Neural cell (in vitro differentiated cells): ENCODE results near the gene STMN3. TPM values are rescaled to one million over a fixed set of nuclear protein-coding genes. Genes with fewer than 3 reads are reported as not detected.

Experiments used
- H2AFZ ChIP-seq: fragments of 200-600, 300-800 bp; sonication (generic), shearing (Covaris generic); 2 replicates; pipeline ENCODE4 v1.6.0; 2014; ENCODE audit warnings: low read depth, mild to moderate bottlenecking, antibody characterized with exemption, low read length, moderate library complexity
- H3F3A ChIP-seq: fragments of 200-600 bp; shearing (Covaris generic); 2 replicates; pipeline ENCODE4 v1.6.1; 2016; ENCODE audit warnings: mild to moderate bottlenecking, moderate library complexity, mixed read lengths, antibody characterized with exemption, low read length; ENCODE audit not compliant: insufficient read depth, poor library complexity, severe bottlenecking
- H3K27ac ChIP-seq: fragments of 200-600, 300-800 bp; sonication (generic), shearing (Covaris generic); 2 replicates; pipeline ENCODE4 v1.5.1; 2014; ENCODE audit warnings: mild to moderate bottlenecking, low read length, moderate library complexity
- H3K27me3 ChIP-seq: fragments of 300-800, 200-600 bp; sonication (generic), shearing (Covaris generic); 2 replicates; pipeline ENCODE4 v1.6.0; 2014; ENCODE audit warnings: mild to moderate bottlenecking, low read depth, low read length, moderate library complexity; ENCODE audit not compliant: insufficient read depth
- H3K36me3 ChIP-seq: fragments of 300-800, 200-600 bp; sonication (generic), shearing (Covaris generic); 2 replicates; pipeline ENCODE4 v1.5.1; 2014; ENCODE audit warnings: mild to moderate bottlenecking, antibody characterized with exemption, low read length, moderate library complexity; ENCODE audit not compliant: insufficient read depth
- H3K4me2 ChIP-seq: fragments of 300-800, 200-600 bp; sonication (generic), shearing (Covaris generic); 2 replicates; pipeline ENCODE4 v1.6.0; 2014; ENCODE audit warnings: mild to moderate bottlenecking, low read length
- H3K4me3 ChIP-seq: fragments of 300-800, 200-600 bp; sonication (generic), shearing (Covaris generic); 2 replicates; pipeline ENCODE4 v1.5.1; 2014; ENCODE audit warnings: mild to moderate bottlenecking, low read length, moderate library complexity
- H3K79me2 ChIP-seq: fragments of 200-600 bp; shearing (Covaris generic); replicated peaks from 2 replicates; pipeline ENCODE4 v1.6.0; 2014; ENCODE audit warnings: mild to moderate bottlenecking, low read length, moderate library complexity; ENCODE audit not compliant: insufficient read depth
- H3K9ac ChIP-seq: fragments of 300-800, 200-600 bp; sonication (generic), shearing (Covaris generic); 2 replicates; pipeline ENCODE4 v1.6.1; 2016; ENCODE audit warnings: mild to moderate bottlenecking, low read length, mixed read lengths
- H3K9me2 ChIP-seq: fragments of 200-600 bp; shearing (Covaris generic); 2 replicates; pipeline ENCODE4 v1.6.1; 2016; ENCODE audit warnings: mild to moderate bottlenecking, low read length, mixed read lengths; ENCODE audit not compliant: insufficient read depth
- H3K9me3 ChIP-seq: fragments of 200-600, 300-800 bp; sonication (generic), shearing (Covaris generic); 2 replicates; pipeline ENCODE4 v1.6.1; 2016; ENCODE audit warnings: mild to moderate bottlenecking, mixed run types, low read length, moderate library complexity, mixed read lengths
- H4K20me1 ChIP-seq: fragments of 200-600 bp; shearing (Covaris generic); 2 replicates; pipeline ENCODE4 v1.6.1; 2016; ENCODE audit warnings: mild to moderate bottlenecking, mixed run types; ENCODE audit not compliant: insufficient read depth
- EP300 ChIP-seq: fragments of 450-650 bp; conservative IDR thresholded peaks from 2 replicates; pipeline ENCODE4 v1.6.1; 2014; ENCODE audit warnings: antibody characterized with exemption, mild to moderate bottlenecking, moderate library complexity; ENCODE audit not compliant: poor library complexity, severe bottlenecking
- EZH2 ChIP-seq: fragments of 200-600, 300-800 bp; shearing (Covaris generic), sonication (generic); IDR thresholded peaks from 2 replicates; pipeline ENCODE4 v1.6.1; 2014; ENCODE audit warnings: antibody characterized with exemption, low read length, borderline replicate concordance, mild to moderate bottlenecking; ENCODE audit not compliant: insufficient read depth, poor library complexity, severe bottlenecking
- MXI1 ChIP-seq: fragments of 450-650 bp; conservative IDR thresholded peaks from 2 replicates; pipeline ENCODE4 v1.6.1; 2014; ENCODE audit warnings: antibody characterized with exemption, mild to moderate bottlenecking; ENCODE audit not compliant: poor library complexity, severe bottlenecking
- POLR2AphosphoS5 ChIP-seq: IDR thresholded peaks from 2 replicates; pipeline ENCODE4 v1.6.1; 2012
- RAD21 ChIP-seq: fragments of 450-650 bp; conservative IDR thresholded peaks from 2 replicates; pipeline ENCODE4 v1.6.1; 2014; ENCODE audit warnings: antibody characterized with exemption, mild to moderate bottlenecking, moderate library complexity
- SMC3 ChIP-seq: fragments of 450-650 bp; conservative IDR thresholded peaks from 2 replicates; pipeline ENCODE4 v1.6.1; 2014; ENCODE audit warnings: antibody characterized with exemption, mild to moderate bottlenecking, moderate library complexity; ENCODE audit not compliant: poor library complexity
- TAF1 ChIP-seq: IDR thresholded peaks from 2 replicates; pipeline ENCODE4 v1.6.1; 2012; ENCODE audit warnings: low read depth
- polyA plus RNA-seq: library from polyadenylated mRNA; depleted of rRNA; stranded (reverse); fragments of >200 nt; gene quantifications from 2 replicates; pipeline ENCODE4 v1.2.3, GENCODE V29; 2014
- TF ChIP-seq, protein P1 (sequence below): IDR thresholded peaks from 2 replicates; pipeline ENCODE4 v1.6.1; 2012; ENCODE audit warnings: borderline replicate concordance
- TF ChIP-seq, protein P2 (sequence below): fragments of 450-650 bp; IDR thresholded peaks from 2 replicates; pipeline ENCODE4 v1.5.1; 2014; ENCODE audit warnings: antibody characterized with exemption, mild to moderate bottlenecking, moderate library complexity; ENCODE audit not compliant: poor library complexity, severe bottlenecking

STMN3 gene
- polyA plus RNA-seq, 1 donor from 2014 or later = 268 TPM

DNA sequence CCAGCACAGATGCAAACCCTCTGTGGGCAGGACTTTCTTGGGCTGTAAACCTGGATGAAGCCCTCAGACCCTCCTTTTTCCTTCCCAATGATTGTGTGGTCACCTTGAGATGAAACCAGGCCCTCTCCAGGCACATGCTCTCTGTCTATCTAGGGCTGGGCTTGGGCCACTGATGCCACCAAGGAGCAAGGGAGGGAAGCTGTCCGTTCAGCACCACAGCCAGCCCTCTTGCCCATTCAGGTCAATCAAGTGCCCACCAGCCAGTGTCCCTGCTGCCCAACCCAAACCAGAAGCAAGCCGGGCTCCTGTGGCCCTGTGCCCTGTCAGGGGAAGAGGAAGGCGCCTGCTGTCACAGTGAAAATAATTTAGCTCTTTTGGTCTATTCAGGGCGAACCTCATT is 8.0 kb downstream of the STMN3 start:
- Histone ChIP-seq H3F3A (no peaks in the 10 kb centered on the region), H3K4me2 (no peak overlapping the region), H3K79me2 (peaks cover 3% of the 10 kb centered on the region), H3K9ac (no peak overlapping the region), H3K9me3 (no peaks in the 10 kb centered on the region), H3K27me3 (no peaks in the 10 kb centered on the region), H3K27ac (no peak overlapping the region), H3K4me3 (no peak overlapping the region), H2AFZ (no peak overlapping the region), H3K9me2 (no peaks in the 10 kb centered on the region), H4K20me1 (peaks cover 4% of the 10 kb centered on the region), H3K36me3 (no peaks in the 10 kb centered on the region)
- TF ChIP-seq RAD21 (no peak), MXI1 (no peak), EZH2 (no peak), POLR2AphosphoS5 (no peak), EP300 (no peak), TAF1 (no peak)
- TF ChIP-seq, protein P1, sequence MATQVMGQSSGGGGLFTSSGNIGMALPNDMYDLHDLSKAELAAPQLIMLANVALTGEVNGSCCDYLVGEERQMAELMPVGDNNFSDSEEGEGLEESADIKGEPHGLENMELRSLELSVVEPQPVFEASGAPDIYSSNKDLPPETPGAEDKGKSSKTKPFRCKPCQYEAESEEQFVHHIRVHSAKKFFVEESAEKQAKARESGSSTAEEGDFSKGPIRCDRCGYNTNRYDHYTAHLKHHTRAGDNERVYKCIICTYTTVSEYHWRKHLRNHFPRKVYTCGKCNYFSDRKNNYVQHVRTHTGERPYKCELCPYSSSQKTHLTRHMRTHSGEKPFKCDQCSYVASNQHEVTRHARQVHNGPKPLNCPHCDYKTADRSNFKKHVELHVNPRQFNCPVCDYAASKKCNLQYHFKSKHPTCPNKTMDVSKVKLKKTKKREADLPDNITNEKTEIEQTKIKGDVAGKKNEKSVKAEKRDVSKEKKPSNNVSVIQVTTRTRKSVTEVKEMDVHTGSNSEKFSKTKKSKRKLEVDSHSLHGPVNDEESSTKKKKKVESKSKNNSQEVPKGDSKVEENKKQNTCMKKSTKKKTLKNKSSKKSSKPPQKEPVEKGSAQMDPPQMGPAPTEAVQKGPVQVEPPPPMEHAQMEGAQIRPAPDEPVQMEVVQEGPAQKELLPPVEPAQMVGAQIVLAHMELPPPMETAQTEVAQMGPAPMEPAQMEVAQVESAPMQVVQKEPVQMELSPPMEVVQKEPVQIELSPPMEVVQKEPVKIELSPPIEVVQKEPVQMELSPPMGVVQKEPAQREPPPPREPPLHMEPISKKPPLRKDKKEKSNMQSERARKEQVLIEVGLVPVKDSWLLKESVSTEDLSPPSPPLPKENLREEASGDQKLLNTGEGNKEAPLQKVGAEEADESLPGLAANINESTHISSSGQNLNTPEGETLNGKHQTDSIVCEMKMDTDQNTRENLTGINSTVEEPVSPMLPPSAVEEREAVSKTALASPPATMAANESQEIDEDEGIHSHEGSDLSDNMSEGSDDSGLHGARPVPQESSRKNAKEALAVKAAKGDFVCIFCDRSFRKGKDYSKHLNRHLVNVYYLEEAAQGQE = no peak
- TF ChIP-seq, protein P2, sequence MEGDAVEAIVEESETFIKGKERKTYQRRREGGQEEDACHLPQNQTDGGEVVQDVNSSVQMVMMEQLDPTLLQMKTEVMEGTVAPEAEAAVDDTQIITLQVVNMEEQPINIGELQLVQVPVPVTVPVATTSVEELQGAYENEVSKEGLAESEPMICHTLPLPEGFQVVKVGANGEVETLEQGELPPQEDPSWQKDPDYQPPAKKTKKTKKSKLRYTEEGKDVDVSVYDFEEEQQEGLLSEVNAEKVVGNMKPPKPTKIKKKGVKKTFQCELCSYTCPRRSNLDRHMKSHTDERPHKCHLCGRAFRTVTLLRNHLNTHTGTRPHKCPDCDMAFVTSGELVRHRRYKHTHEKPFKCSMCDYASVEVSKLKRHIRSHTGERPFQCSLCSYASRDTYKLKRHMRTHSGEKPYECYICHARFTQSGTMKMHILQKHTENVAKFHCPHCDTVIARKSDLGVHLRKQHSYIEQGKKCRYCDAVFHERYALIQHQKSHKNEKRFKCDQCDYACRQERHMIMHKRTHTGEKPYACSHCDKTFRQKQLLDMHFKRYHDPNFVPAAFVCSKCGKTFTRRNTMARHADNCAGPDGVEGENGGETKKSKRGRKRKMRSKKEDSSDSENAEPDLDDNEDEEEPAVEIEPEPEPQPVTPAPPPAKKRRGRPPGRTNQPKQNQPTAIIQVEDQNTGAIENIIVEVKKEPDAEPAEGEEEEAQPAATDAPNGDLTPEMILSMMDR = no peak

- Histone ChIP-seq H3F3A (no peaks in the 10 kb centered on the region), H3K36me3 (no peaks in the 10 kb centered on the region), H3K4me3 (no peak overlapping the region), H3K79me2 (peaks cover 3% of the 10 kb centered on the region), H4K20me1 (peaks cover 4% of the 10 kb centered on the region), H3K27ac (no peak overlapping the region), H3K4me2 (no peak overlapping the region), H3K9me3 (no peaks in the 10 kb centered on the region), H3K9ac (no peak overlapping the region), H3K27me3 (no peaks in the 10 kb centered on the region), H2AFZ (no peak overlapping the region), H3K9me2 (no peaks in the 10 kb centered on the region)
- TF ChIP-seq, protein P1 = no peak
- TF ChIP-seq RAD21 (no peak), POLR2AphosphoS5 (no peak), EP300 (no peak), SMC3 (no peak), MXI1 (no peak), TAF1 (no peak), EZH2 (no peak)
- TF ChIP-seq, protein P2 = no peak
These were observed 9.3 kb downstream of the STMN3 start for GRCh38 chr20:63643946-63644345.
